Measurements from ENCODE around the gene PDE7B.

DNA sequence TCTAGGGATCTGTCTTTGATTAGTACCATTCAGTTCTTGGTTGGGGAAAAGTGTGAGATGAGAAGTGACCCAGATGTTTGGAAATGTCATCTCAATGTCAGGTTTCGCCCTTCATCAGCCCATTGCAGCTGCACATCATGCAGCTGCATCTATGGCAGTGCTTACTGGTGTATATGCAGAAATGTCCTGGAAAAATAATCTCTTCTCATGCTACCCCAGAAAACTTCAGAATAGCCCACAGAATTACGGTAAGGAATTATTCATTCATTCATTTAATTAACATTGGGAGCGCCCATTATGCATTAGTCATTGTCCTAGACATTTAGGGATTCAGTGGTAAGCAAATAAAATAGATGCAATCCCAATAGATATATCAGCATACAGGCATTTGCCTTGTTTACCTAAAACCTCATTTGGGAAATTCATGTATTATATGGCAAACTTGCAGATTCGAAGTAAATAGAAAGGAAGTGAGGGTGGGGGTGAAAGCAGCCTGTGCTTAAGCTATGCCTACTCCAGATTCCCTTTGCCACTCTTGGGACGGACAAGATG lies 89.2 kb downstream of the PDE7B start:
- TF ChIP-seq TAF1 (IDR thresholded peaks at IDR 0.05; ENCODE audit: borderline replicate concordance, insufficient read depth, low read length) (no peak), POLR2AphosphoS5 (IDR thresholded peaks at IDR 0.05; ENCODE audit: low read depth, low read length) (no peak)

All from PFSK-1 (cell line).